ENCODE measurements around the gene DHRSX.
"Not testable (repeated sequence)": the region's sequence is repeated elsewhere in the genome, so short reads cannot be mapped to it uniquely, and the experiment has no call there.

The DHRSX gene

DNA sequence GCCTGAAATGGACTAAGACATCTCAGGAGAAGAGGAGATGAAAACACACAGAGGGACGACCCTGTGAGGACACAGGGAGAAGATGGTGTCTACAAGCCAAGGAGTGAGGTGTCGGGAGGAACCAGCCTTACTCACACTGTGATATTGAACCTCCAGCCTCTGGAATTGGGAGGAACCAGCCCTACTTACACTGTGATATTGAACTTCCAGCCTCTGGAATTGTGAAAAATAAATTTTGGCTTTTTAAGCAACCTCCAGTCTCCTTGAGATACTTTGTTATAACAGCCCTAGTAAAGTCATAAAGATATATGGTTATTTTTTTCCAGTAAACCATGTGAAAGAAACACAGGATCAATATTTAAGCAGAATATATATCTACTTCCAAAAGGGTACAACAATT, 76.5 kb downstream of the DHRSX start:
- DNase-seq (ENCODE audit: low spot score), result no peak

DNA sequence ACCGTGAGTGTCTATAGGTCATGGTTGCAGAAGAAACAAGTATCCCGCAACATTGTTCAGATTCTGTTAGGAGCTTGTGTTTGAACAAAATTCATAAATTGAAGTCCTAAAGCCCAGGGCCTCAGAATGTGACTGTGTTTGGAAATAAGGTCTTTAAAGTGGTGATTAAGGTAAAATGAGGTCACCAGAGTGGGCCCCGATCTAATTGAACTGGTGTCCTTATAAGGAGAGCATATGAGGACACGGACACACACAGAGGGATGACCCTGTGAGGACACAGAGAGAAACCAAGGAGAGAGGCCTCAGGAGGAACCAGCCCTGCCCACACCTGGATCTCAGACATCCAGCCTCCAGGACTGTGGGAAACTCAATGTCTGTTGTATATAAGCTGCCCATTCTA, 76.9 kb downstream of the DHRSX start:
- no peak for DNase-seq (ENCODE audit: low spot score)

DNA sequence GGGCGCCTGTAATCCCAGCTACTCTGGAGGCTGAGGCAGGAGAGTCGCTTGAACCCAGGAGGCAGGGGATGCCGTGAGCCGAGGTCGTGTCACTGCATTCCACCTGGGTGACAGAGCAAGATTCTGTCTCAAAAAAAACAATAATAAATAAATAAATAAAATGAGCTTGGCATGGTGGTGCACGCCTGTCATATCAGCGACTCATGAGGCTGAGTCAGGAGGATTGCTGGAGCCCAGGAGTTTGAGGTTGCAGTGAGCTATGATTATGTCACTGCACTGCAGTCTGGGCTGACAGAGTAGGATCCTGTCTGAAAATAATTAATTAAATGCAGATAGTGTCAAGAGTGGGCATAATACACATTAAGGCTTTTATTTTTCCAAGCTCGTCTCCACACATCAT, 77.5 kb downstream of the DHRSX start:
- DNase-seq (ENCODE audit: low spot score), result no peak

DNA sequence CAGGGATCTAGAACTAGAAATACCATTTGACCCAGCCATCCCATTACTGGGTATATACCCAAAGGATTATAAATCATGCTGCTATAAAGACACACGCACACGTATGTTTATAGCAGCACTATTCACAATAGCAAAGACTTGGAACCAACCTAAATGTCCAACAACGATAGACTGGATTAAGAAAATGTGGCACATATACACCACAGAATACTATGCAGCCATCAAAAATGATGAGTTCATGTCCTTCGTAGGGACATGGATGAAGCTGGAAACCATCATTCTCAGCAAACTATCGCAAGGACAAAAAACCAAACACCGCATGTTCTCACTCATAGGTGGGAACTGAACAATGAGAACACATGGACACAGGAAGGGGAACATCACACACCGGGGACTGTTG, 81.4 kb downstream of the DHRSX start:
- not testable (repeated sequence) for DNase-seq (ENCODE audit: low spot score)

DNA sequence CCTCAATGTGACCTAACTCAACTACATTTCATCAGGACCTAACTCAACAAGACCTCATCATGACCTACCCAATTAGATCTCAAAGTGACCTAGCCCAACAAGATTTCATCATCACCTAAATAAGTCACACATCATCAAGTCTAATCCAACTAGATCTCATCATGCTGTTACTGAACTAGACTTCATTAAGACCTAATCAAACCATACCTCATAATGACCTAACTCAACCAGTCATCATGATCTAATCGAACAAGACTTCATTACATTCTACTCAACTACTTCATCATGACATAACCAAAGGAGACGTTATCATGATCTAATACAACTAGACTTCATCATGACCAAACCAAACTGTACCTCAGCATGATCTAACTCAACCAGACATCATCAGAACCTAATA, 82.8 kb downstream of the DHRSX start:
- no peak for DNase-seq (ENCODE audit: low spot score)

DNA sequence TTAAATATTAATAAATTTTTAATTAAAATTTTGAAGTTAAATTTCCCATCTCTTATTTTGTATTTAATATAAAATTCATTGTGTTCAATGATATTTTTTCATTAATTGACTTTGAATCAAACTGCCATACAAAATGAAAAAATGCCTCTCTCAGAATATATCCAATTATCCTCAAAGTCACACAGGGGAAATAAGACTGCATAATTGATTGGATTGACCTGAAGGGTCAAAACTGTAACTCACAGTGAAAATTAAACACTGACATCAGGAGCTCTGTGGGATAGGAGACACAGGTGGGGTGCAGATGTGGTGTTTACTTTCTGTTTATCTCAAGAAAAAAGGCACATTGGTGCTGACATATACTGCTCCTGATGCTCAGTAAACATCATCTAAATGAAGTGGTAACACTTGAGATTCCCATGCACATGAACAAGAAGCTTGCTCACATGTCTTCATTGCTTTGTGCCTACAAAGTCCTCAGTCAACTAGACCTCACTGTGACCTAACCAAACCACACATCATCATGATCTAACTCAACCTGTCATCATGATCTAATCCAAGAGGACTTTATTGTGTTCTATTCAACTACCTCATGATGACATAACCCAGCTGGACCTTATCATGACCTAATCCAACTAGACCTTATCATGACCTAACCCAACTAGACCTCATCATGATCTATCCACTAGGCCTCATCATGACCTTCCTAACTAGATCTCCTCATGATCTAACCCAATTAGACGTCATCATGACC, 83.7 kb downstream of the DHRSX start:
- no peak for DNase-seq (ENCODE audit: low spot score)

DNA sequence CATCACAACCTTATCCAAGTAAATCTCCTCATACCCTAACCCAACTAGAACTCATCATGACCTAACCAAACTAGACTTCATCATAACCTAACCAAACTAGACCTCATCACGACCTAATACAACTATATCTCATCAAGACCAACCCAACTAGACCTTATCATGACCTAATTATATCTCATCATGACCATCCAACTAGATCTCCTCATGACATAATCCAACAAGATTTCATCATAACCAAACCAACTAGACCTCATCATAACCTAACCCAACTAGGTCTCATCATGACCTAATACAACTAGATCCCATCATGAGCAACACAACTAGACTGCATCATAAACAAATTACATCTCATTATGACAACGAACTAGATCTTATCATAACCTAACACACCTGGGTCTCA, 86.4 kb downstream of the DHRSX start:
- no peak for DNase-seq (ENCODE audit: low spot score)

DNA sequence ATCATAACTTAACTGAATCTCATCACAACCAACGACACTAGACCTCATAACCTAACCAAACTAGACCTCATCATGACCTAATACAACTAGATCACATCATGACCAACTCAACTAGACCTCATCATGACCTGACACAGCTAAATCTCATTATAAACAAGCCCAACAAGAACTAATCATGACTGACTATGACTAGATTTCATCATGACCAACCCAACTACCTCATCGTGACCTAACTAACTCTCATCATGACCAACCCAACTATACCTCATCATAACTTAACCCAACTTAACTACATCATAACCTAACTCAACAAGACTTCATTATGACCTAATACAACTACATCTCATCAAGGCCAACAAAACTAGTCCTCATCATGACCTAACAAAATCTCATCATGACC, 86.8 kb downstream of the DHRSX start:
- no peak for DNase-seq (ENCODE audit: low spot score)

DNA sequence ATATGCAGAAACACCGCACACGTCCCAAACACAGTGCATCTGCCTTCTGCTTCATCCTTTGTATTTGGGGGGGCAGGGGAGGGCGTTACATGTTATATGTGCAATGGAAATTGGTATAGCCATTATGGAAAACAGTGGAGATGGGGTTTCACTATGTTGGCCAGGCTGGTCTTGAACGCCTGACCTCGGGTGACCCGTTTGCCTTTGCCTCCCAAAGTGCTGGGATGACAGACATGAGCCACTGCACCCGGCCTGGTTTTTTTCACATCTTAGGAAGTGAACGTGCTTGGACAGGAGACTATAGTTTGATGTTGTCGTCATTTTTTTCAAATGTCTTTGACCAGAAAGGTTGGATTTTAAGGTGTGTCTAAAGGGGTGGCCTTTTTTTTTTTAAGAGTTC, 88.6 kb downstream of the DHRSX start:
- no peak for DNase-seq (ENCODE audit: low spot score)

DNA sequence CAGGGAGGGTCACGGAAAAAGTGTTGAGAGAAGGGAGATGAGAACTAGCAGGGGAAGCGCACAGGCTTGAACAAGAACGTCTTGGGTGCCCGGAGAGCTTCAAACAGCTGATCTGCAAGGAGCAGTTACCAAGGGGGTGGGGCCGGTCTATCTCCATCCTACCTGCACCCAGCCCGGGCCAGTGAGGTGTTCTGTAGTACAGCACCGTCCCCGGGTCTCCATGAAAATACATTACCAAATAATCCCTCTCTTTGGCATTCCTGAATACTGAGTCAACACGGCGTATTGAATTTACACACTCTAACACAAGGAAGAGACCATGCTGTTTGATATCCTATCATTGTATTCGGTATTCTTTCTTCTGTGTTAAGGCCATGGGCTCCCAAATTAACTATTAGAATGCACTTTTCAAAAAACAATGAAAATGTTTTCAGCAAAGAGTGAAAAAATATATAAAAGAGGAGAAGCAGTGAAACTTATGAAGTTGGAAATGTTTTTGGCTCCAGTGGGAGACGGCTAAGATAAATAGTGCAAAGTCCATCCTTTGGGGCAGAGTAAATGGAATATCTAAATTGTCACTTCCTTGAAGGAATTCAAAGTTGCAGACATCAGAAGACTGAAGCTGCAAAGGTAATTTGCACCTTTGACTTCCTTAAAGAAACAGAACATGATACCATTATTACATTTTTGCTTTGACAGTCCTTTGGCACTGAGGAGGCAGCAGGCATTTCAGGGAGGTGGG, 90.3 kb downstream of the DHRSX start:
- peak; percentile 6 for DNase-seq (ENCODE audit: low spot score)

DNA sequence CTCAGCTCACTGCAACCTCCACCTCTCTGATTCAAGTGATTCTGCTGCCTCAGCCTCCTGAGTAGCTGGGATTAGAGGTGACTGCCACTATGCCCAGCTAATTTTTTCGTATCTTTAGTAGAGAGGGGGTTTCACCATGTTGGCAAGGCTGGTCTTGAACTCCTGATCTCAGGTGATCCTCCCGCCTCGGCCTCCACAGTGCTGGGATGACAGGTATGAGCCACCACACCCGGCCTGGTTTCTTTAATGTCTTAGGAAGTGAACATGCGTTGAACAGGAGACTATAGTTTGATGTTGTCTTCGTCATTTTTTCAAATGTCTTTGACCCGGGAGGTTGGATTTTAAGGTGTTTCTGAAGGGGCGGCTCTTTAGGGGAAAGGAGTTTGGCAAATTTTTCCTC, 91.0 kb downstream of the DHRSX start:
- DNase-seq (ENCODE audit: low spot score), result no peak

DNA sequence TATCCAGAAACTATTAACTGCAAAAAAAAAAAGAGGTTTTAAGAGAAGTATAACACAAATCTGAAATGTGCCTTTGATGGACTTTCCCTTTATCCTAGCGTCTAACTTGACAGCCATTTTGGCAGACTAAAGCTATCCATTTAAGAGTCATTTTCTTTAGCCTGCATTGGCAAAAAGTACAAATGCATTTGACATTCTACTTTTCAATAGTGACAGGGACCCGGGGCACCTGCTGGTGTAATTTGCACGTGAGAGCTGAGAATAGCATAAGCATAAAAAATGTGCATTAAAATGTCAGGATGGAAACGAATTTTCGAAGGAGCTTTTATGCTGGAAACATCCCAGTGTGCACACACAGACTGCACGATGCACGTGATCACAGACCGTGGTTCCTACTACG, 91.9 kb downstream of the DHRSX start:
- no peak for DNase-seq (ENCODE audit: low spot score)

DNA sequence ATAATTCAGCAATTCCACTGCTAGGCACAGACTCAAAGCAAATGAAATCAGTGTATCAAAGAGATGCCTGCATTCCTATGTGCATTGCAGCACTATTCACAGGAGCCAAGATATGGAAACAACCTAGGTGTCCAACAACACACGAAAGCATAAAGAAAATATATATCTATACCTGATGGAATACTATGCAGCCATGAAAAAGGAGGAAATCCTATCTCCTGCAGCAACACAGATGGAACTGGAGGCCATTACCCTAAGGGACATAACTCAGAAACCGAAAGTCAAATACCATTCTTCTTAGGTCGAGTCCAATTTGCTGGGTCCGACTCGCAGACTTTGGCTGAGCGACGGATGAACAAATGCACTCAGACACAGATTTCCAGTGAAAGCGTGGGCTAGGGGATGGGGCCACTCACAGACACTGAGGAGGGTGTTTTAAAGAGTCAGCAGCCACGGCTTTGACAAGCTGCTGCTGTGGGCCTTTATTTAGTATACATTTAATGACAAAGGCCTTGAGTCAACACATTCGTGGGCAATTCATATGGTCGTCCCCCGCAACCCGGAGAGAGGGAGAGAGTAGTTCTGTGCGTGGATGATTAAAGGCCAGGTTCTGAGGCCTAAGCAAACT, 93.8 kb downstream of the DHRSX start:
- DNase-seq (ENCODE audit: low spot score), result no peak

DNA sequence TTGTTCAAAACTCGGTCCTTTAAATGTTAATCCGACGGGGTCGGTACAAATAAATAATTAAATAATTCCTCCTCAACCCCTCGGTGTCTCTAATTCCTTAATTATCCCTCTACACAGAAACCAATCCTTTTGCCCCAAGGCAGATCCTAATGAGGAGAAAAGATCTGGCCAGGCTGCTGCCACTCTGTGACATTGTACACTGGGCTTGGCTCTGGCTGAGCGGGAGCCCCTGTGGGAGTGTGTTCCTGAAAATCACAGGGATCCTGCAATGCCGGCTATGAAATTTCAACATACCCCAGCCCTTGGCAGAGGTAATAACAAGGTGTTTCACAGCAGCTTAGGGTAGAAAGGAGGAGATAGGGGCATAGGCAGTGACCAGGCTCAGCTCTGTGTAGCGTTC, 96.0 kb downstream of the DHRSX start:
- DNase-seq (ENCODE audit: low spot score), result no peak

DNA sequence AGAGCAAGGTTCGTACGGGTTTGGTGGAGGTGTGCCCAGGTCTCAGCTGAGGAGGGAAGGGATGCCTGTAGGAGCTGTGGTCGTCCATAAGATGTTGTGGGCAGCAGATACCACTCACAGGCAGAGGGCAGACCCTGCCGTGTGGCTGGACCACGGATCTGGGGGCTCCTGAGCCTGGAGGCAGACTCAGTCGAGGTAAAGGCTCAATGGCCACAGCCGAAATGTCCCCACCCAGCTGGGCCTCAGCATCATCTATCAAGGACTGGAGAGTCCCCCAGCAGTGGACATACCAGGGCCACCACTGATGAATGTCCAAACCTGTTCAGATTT, 98.5 kb downstream of the DHRSX start:
- no peak for DNase-seq (ENCODE audit: low spot score)

DNA sequence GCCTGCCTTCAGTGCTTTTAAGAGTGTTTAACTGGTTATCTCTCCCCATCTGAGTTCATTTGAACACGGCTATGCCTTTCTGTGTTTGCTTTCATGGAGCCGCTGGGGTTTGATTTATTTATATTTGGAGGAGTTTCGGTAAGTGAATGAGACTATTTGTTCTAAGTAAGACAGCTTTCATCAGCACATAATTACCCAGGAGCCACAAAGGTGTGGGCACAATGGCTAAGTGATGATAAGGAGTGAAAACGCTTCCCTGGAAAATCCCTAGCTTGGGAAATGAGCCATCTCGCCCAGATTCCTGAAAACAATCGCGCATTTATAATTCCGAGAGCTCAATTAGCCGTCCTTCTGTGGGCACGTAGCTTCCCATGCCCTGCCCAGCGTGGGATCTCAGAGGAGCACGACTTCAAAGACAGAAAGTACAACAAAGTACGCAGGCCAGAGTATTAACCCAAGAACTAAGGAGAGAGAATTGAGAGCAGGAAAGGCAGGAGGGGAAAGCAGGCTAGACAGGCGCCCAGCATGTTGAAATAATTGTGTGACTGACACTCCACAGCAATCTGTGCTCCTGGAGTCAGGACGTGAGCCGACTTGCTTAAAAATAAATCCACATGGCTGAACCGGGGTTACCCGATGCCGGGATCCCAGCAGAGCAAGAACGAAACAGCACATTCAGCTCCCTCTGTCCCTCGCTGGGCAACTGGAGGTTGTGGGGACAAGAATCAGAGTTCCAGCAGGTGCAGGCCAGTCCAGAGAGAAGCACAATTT, 99.0 kb downstream of the DHRSX start:
- DNase-seq (ENCODE audit: low spot score), result no peak

DNA sequence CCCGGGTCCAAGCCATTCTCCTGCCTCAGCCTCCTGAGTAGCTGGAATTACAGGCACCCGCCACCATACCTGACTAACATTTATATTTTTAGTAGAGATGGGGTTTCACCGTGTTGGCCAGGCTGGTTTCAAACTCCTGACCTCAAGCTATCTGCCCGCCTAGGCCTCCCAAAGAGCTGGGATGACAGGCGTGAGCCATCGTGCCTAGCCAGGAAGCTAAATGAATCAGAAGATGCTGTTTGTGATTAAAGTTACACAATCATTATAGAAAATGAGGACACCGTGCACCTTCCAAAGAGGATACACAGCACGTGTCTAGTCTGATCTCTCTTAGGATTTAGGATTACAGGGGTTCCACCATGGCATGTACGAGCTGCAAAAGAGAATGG, 99.6 kb downstream of the DHRSX start:
- no peak for DNase-seq (ENCODE audit: low spot score)

DNA sequence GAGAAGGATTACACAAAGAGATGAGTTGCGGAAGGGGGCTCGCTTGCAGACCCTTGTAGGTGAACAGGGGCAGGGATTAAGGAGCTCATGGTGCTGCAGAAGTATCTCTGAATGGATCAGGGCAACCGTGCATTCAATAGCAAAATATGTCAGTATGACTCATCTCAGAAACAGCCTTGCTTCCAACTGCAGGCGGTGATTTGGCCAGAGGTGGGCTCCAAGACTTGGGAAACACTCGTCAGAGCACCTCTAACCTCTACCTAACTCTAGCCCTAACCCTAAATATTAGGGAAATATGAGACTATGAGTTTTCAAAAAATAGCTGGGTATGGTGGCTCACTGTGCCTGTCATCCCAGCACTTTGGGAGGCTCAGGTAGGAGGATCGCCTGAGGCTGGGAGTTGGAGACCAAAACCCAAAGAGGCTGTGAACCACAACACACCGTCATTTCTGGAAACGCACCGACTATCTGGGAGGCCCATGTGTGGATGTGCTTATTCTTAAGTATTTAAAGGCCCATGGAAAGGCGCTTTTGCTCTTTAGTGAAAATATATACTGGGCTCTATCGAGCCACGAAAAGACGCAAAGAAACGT, 102.6 kb downstream of the DHRSX start:
- no peak for DNase-seq (ENCODE audit: low spot score)

DNA sequence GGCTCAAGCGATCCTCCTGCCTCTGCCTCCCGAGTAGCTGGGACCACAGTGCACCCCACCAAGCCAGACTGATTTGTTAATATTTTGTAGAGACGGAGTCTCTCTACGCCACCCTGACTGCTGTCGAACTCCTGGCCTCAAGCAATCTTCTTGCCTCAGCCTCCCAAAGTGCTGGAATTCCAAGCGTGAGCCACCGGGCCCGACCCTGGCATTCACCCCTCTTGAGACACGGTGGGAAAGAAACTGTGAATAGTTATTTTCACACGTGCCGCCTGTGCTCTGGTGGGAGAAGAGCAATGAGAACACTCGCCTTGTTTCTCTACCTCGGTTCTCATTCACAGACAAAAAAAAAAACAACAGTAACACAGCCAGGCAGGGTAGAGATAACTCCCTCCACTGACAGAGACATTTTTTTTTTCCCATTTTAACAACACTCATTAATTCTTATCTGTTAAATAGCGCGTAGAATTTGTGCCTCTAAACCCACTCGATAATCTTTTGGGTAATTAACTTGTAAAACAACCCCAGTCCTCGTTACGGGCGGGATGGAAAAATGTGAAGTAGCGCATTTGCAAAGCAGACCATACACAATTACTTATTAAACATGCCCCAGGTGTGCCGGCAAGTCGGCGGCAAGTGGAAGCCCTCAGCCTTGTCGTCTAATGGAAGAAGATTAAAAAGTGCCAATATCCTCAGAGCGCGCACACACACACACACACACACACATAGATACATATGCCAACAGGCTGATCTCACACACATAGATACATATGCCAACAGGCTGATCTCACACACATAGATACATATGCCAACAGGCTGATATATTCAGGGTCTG, 103.3 kb downstream of the DHRSX start:
- no peak for DNase-seq (ENCODE audit: low spot score)

DNA sequence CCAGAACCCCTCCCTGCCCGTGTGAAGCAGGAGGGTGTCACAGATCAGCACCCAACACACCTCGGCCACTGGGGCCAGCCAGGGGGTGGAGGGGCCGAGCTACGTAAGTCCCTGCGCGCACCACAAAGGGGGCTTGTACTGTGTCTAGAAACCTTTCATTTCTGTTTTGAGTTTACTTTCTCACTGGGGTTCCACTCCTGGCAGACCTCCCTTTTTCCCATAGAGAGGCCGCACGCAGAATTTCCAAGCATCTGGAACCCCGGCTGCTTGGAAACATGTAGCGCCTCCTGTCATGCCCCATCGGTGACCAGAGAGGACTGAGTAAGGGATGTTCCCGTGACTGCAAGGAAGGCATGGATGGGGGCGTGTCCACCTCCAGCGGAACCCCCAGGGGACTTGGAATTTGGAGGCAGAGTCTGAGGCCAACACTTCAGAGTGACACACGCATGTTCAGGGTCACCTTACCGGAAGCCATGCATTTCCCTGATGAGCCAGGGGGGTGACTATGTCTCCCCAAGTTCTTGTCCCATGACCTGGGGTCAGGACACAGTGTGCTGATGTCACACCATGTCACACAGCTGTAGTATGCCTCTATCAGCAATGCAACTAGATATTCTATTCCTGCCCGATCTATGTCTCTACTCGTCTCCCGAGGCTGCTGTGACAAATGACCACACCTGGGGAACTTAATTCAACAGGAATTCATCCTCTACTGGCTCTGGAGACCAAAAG, 105.3 kb downstream of the DHRSX start:
- DNase-seq (ENCODE audit: low spot score), result no peak
